Globus pallidus (tissue), 1 donor: ENCODE measurements around the gene KRTAP10-12.
"Not testable (repeated sequence)": the region's sequence is repeated elsewhere in the genome, so short reads cannot be mapped to it uniquely, and the experiment has no call there.

Experiments
- DNase-seq: peaks from one replicate; pipeline ENCODE4 v3.0.0-alpha.2; 2015; ENCODE audit warnings: low spot score

KRTAP10-12 gene

GRCh38 chr21:44670642-44671432, 26.1 kb upstream of the KRTAP10-12 start:
- DNase-seq, result no peak

- DNase-seq, result no peak
These were observed 25.1 kb upstream of the KRTAP10-12 start for GRCh38 chr21:44671911-44672310.

GRCh38 chr21:44677881-44678280, 19.1 kb upstream of the KRTAP10-12 start:
- no peak for DNase-seq

- no peak for DNase-seq
These were observed 15.8 kb upstream of the KRTAP10-12 start for GRCh38 chr21:44681152-44681551.

GRCh38 chr21:44681861-44682579, 15.0 kb upstream of the KRTAP10-12 start, which contains the start of gene KRTAP12-1:
KRTAP12-1 (minus strand) TSS chr21:44682163; CDS start chr21:44682123, 40 bp downstream.
- DNase-seq, result no peak

- no peak for DNase-seq
These were observed 14.3 kb upstream of the KRTAP10-12 start for GRCh38 chr21:44682580-44683151.

- no peak for DNase-seq
These were observed 12.9 kb upstream of the KRTAP10-12 start for GRCh38 chr21:44684077-44684476.

GRCh38 chr21:44684483-44684882, 12.5 kb upstream of the KRTAP10-12 start:
- no peak for DNase-seq

- DNase-seq, result not testable (repeated sequence)
These were observed 11.9 kb upstream of the KRTAP10-12 start for GRCh38 chr21:44685050-44685449.

GRCh38 chr21:44686000-44686781, 10.8 kb upstream of the KRTAP10-12 start:
- no peak for DNase-seq

- no peak for DNase-seq
These were observed 10.0 kb upstream of the KRTAP10-12 start for GRCh38 chr21:44686843-44687561.

- DNase-seq, result no peak
These were observed 9.3 kb upstream of the KRTAP10-12 start for GRCh38 chr21:44687671-44688070.

- DNase-seq, result not testable (repeated sequence)
These were observed 7.2 kb upstream of the KRTAP10-12 start for GRCh38 chr21:44689740-44690139.

- DNase-seq, result no peak
These were observed 5.3 kb upstream of the KRTAP10-12 start for GRCh38 chr21:44691686-44692085.

- DNase-seq, result no peak
These were observed 4.0 kb upstream of the KRTAP10-12 start for GRCh38 chr21:44692798-44693512.

GRCh38 chr21:44694776-44695175, 2.2 kb upstream of the KRTAP10-12 start:
- no peak for DNase-seq

- no peak for DNase-seq
These were observed 1.8 kb upstream of the KRTAP10-12 start for GRCh38 chr21:44695184-44695583.

- DNase-seq, result no peak
These were observed 1.3 kb upstream of the KRTAP10-12 start for GRCh38 chr21:44695641-44696040.

GRCh38 chr21:44696572-44696971, 400 bp upstream of the KRTAP10-12 start:
- DNase-seq, result no peak

- DNase-seq, result no peak
These were observed 1.1 kb downstream of the KRTAP10-12 start for GRCh38 chr21:44697811-44698734.
